ENCODE measurements around the gene RAB17.
A peak's percentile ranks its signal among the peaks of the same experiment; 100 is the strongest.
"Not testable (repeated sequence)": the region's sequence is repeated elsewhere in the genome, so short reads cannot be mapped to it uniquely, and the experiment has no call there.

Gene RAB17

GRCh38 chr2:237602409-237602808, 11.9 kb upstream of the RAB17 start:
- no peaks in the 10 kb centered on the region for H3K27me3 ChIP-seq (ENCODE audit: control insufficient read depth, insufficient read depth, low read length)
- peaks cover 10% of the 10 kb centered on the region for H3K4me1 ChIP-seq (ENCODE audit: control insufficient read depth, insufficient read depth, low read length)
- no peaks in the 10 kb centered on the region for H3K36me3 ChIP-seq (ENCODE audit: control insufficient read depth, insufficient read depth, low read length)
- H3K4me3 ChIP-seq (ENCODE audit: low read length), result no peak overlapping the region
- H3K9ac ChIP-seq (ENCODE audit: low read length), result no peak overlapping the region
- H3K27ac ChIP-seq (ENCODE audit: low read depth, low read length), result no peak overlapping the region

- Histone ChIP-seq H3K36me3 (ENCODE audit: control insufficient read depth, insufficient read depth, low read length) (no peaks in the 10 kb centered on the region), H3K9ac (ENCODE audit: low read length) (no peak overlapping the region), H3K4me3 (ENCODE audit: low read length) (no peak overlapping the region), H3K27ac (ENCODE audit: low read depth, low read length) (no peak overlapping the region), H3K4me1 (ENCODE audit: control insufficient read depth, insufficient read depth, low read length) (peaks cover 10% of the 10 kb centered on the region), H3K27me3 (ENCODE audit: control insufficient read depth, insufficient read depth, low read length) (no peaks in the 10 kb centered on the region)
These were observed 11.1 kb upstream of the RAB17 start for GRCh38 chr2:237601453-237602116.

- peak overlapping the region; percentile 55 for H3K4me3 ChIP-seq (ENCODE audit: low read length)
- H3K36me3 ChIP-seq (ENCODE audit: control insufficient read depth, insufficient read depth, low read length), result no peaks in the 10 kb centered on the region
- peak overlapping the region; percentile 83 for H3K27ac ChIP-seq (ENCODE audit: low read depth, low read length)
- H3K9ac ChIP-seq (ENCODE audit: low read length), result no peak overlapping the region
- H3K27me3 ChIP-seq (ENCODE audit: control insufficient read depth, insufficient read depth, low read length), result no peaks in the 10 kb centered on the region
- peaks cover 11% of the 10 kb centered on the region for H3K4me1 ChIP-seq (ENCODE audit: control insufficient read depth, insufficient read depth, low read length)
These were observed 9.8 kb upstream of the RAB17 start for GRCh38 chr2:237600205-237600846.

GRCh38 chr2:237599465-237600110, 9.1 kb upstream of the RAB17 start:
- peaks cover 17% of the 10 kb centered on the region for H3K4me1 ChIP-seq (ENCODE audit: control insufficient read depth, insufficient read depth, low read length)
- no peaks in the 10 kb centered on the region for H3K36me3 ChIP-seq (ENCODE audit: control insufficient read depth, insufficient read depth, low read length)
- peak overlapping the region; percentile 55 for H3K4me3 ChIP-seq (ENCODE audit: low read length)
- H3K27me3 ChIP-seq (ENCODE audit: control insufficient read depth, insufficient read depth, low read length), result no peaks in the 10 kb centered on the region
- H3K9ac ChIP-seq (ENCODE audit: low read length), result no peak overlapping the region
- peak overlapping the region; percentile 83 for H3K27ac ChIP-seq (ENCODE audit: low read depth, low read length)

GRCh38 chr2:237598468-237599208, 8.1 kb upstream of the RAB17 start:
- H3K4me3 ChIP-seq (ENCODE audit: low read length), result no peak overlapping the region
- peaks cover 22% of the 10 kb centered on the region for H3K4me1 ChIP-seq (ENCODE audit: control insufficient read depth, insufficient read depth, low read length)
- no peaks in the 10 kb centered on the region for H3K36me3 ChIP-seq (ENCODE audit: control insufficient read depth, insufficient read depth, low read length)
- H3K9ac ChIP-seq (ENCODE audit: low read length), result no peak overlapping the region
- H3K27ac ChIP-seq (ENCODE audit: low read depth, low read length), result no peak overlapping the region
- no peaks in the 10 kb centered on the region for H3K27me3 ChIP-seq (ENCODE audit: control insufficient read depth, insufficient read depth, low read length)

- H3K4me1 ChIP-seq (ENCODE audit: control insufficient read depth, insufficient read depth, low read length), result peaks cover 22% of the 10 kb centered on the region
- no peaks in the 10 kb centered on the region for H3K27me3 ChIP-seq (ENCODE audit: control insufficient read depth, insufficient read depth, low read length)
- H3K36me3 ChIP-seq (ENCODE audit: control insufficient read depth, insufficient read depth, low read length), result no peaks in the 10 kb centered on the region
- H3K27ac ChIP-seq (ENCODE audit: low read depth, low read length), result no peak overlapping the region
- no peak overlapping the region for H3K9ac ChIP-seq (ENCODE audit: low read length)
- no peak overlapping the region for H3K4me3 ChIP-seq (ENCODE audit: low read length)
These were observed 6.9 kb upstream of the RAB17 start for GRCh38 chr2:237597196-237598145.

- Histone ChIP-seq H3K4me3 (ENCODE audit: low read length) (no peak overlapping the region), H3K9ac (ENCODE audit: low read length) (no peak overlapping the region), H3K4me1 (ENCODE audit: control insufficient read depth, insufficient read depth, low read length) (peaks cover 22% of the 10 kb centered on the region), H3K27me3 (ENCODE audit: control insufficient read depth, insufficient read depth, low read length) (no peaks in the 10 kb centered on the region), H3K27ac (ENCODE audit: low read depth, low read length) (no peak overlapping the region), H3K36me3 (ENCODE audit: control insufficient read depth, insufficient read depth, low read length) (no peaks in the 10 kb centered on the region)
These were observed 6.1 kb upstream of the RAB17 start for GRCh38 chr2:237596520-237597195.

- not testable (repeated sequence) for H3K9ac ChIP-seq (ENCODE audit: low read length); H3K36me3 ChIP-seq (ENCODE audit: control insufficient read depth, insufficient read depth, low read length); H3K27ac ChIP-seq (ENCODE audit: low read depth, low read length); H3K27me3 ChIP-seq (ENCODE audit: control insufficient read depth, insufficient read depth, low read length); H3K4me3 ChIP-seq (ENCODE audit: low read length)
- peaks cover 22% of the 10 kb centered on the region for H3K4me1 ChIP-seq (ENCODE audit: control insufficient read depth, insufficient read depth, low read length)
These were observed 5.4 kb upstream of the RAB17 start for GRCh38 chr2:237595829-237596519.

GRCh38 chr2:237594514-237594871, 4.0 kb upstream of the RAB17 start:
- Histone ChIP-seq H3K4me1 (ENCODE audit: control insufficient read depth, insufficient read depth, low read length) (peaks cover 12% of the 10 kb centered on the region), H3K9ac (ENCODE audit: low read length) (no peak overlapping the region), H3K27ac (ENCODE audit: low read depth, low read length) (peak overlapping the region; percentile 71), H3K4me3 (ENCODE audit: low read length) (no peak overlapping the region), H3K27me3 (ENCODE audit: control insufficient read depth, insufficient read depth, low read length) (no peaks in the 10 kb centered on the region), H3K36me3 (ENCODE audit: control insufficient read depth, insufficient read depth, low read length) (no peaks in the 10 kb centered on the region)

GRCh38 chr2:237593596-237594320, 3.2 kb upstream of the RAB17 start:
- Histone ChIP-seq H3K27me3 (ENCODE audit: control insufficient read depth, insufficient read depth, low read length) (no peaks in the 10 kb centered on the region), H3K4me1 (ENCODE audit: control insufficient read depth, insufficient read depth, low read length) (peaks cover 12% of the 10 kb centered on the region), H3K4me3 (ENCODE audit: low read length) (no peak overlapping the region), H3K27ac (ENCODE audit: low read depth, low read length) (peak overlapping the region; percentile 71), H3K36me3 (ENCODE audit: control insufficient read depth, insufficient read depth, low read length) (no peaks in the 10 kb centered on the region), H3K9ac (ENCODE audit: low read length) (no peak overlapping the region)

Measured in rectal smooth muscle tissue (tissue), 1 donor.